Stimulated activated effector memory CD8-positive, alpha-beta T cell treated with anti-CD3 and anti-CD28 coated beads, Interleukin-12 subunit alpha, Interleukin-12 subunit beta, amount 100 ng/mL, for 72 hours (primary cell): ENCODE data around the gene DGKQ.

ENCODE experiments used
- ATAC-seq: fragments of 150-1000 bp; cut with Tn5 transposase; 2 replicates; pipeline ENCODE4 v1.10.0; 2021
- DNase-seq, 2 donors: peaks; one replicate each; pipeline ENCODE4 v3.0.0; 2021 to 2022; ENCODE audit warnings: low spot score in 2 of 2
- H3K27ac Mint-ChIP-seq: one replicate; pipeline ENCODE4 v1.8.0; 2022; ENCODE audit warnings: mild to moderate bottlenecking, mixed read lengths
- H3K36me3 Mint-ChIP-seq: one replicate; pipeline ENCODE4 v1.8.0; 2022; ENCODE audit warnings: mild to moderate bottlenecking, mixed read lengths
- H3K4me1 Mint-ChIP-seq: one replicate; pipeline ENCODE4 v1.8.0; 2022; ENCODE audit warnings: mixed read lengths
- H3K4me3 Mint-ChIP-seq: one replicate; pipeline ENCODE4 v1.8.0; 2022; ENCODE audit warnings: mild to moderate bottlenecking, mixed read lengths
- H3K9me3 Mint-ChIP-seq: one replicate; pipeline ENCODE4 v1.8.0; 2022; ENCODE audit warnings: mixed read lengths

The DGKQ gene, protein sequence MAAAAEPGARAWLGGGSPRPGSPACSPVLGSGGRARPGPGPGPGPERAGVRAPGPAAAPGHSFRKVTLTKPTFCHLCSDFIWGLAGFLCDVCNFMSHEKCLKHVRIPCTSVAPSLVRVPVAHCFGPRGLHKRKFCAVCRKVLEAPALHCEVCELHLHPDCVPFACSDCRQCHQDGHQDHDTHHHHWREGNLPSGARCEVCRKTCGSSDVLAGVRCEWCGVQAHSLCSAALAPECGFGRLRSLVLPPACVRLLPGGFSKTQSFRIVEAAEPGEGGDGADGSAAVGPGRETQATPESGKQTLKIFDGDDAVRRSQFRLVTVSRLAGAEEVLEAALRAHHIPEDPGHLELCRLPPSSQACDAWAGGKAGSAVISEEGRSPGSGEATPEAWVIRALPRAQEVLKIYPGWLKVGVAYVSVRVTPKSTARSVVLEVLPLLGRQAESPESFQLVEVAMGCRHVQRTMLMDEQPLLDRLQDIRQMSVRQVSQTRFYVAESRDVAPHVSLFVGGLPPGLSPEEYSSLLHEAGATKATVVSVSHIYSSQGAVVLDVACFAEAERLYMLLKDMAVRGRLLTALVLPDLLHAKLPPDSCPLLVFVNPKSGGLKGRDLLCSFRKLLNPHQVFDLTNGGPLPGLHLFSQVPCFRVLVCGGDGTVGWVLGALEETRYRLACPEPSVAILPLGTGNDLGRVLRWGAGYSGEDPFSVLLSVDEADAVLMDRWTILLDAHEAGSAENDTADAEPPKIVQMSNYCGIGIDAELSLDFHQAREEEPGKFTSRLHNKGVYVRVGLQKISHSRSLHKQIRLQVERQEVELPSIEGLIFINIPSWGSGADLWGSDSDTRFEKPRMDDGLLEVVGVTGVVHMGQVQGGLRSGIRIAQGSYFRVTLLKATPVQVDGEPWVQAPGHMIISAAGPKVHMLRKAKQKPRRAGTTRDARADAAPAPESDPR

DNA sequence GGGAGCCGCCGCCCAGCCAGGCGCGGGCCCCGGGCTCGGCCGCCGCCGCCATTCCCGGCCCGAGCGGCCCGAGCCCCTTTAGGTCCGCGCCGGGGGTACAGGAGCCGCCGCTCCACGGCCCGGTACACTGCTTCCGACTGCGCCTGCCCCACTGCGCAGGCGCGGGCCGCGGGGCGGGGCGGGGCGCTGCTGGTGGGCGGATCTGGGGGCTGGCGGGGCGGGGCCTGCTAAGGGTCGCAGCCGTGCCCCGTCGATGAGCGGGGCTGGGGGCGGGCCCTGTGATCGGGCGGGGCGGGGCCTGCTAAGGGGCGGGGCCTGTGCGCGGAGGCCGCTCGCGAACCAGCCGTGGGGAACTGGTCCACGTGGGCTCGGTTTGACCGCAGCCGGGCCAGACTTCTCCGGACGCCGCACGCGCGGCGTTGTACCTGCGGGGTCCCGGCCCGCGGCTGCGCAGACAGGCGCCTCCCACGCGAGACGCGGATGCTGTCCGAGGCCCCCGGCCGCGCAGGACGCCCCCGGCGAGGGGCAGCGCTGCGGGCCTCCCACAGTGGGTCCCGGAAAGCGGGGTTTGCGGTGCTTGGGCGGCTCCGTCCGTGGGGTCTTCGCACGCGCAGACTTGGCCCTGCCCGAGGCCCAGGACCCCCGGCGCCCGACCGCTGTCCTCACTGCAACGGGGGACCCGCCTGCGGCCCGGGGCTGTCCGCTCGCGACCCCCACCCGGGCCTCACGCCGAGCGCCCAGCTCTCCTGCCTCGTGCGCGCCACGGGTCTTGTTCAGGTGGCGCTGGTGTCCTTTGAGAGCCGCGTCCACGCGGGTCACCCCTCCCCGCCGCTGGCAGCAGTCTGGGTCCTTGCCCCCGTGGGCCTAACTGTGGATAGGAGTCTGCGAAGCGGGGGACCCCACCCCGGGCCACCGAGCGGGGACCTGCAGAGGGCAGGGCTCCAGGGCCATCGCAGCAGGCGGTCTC lies at the start of gene DGKQ:
TSS of gene DGKQ (minus strand) at position 139 of the 967 bp plus-strand sequence. CDS start at position 52, 87 bp downstream.
- ATAC-seq (peak; percentile 82), DNase-seq (peak; percentile 86 to 87)
- H3K4me3 Mint-ChIP-seq, result peak within 1 kb of the TSS; percentile 52
- H3K9me3 Mint-ChIP-seq, result no peaks in the 10 kb centered on the region
- no peaks in the 10 kb centered on the region for H3K36me3 Mint-ChIP-seq
- H3K4me1 Mint-ChIP-seq, result peaks cover 20% of the 10 kb centered on the region
- H3K27ac Mint-ChIP-seq, result no peak within 1 kb of the TSS

DNA sequence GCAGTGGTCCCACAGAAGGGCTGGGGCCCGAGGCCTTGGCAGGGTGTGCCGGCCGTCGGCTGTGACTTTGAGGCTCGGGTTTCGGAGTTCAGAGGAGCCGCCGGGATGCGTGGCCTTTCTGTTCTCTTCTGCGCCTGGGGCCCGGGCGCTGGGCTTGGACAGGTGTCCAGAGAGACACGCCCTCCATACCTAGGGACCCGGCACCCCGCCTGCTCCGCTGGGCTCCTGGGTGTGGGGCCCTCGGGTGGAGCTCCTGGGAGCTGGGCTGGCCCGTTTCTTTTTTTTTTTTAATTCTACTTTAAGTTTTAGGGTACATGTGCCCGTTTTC lies 49.3 kb upstream of the DGKQ start:
- Mint-ChIP-seq H3K27ac (no peak overlapping the region), H3K4me3 (no peak overlapping the region), H3K4me1 (peaks cover 9% of the 10 kb centered on the region), H3K36me3 (peaks cover 6% of the 10 kb centered on the region), H3K9me3 (no peaks in the 10 kb centered on the region)
- ATAC-seq (no peak), DNase-seq (no peak)

DNA sequence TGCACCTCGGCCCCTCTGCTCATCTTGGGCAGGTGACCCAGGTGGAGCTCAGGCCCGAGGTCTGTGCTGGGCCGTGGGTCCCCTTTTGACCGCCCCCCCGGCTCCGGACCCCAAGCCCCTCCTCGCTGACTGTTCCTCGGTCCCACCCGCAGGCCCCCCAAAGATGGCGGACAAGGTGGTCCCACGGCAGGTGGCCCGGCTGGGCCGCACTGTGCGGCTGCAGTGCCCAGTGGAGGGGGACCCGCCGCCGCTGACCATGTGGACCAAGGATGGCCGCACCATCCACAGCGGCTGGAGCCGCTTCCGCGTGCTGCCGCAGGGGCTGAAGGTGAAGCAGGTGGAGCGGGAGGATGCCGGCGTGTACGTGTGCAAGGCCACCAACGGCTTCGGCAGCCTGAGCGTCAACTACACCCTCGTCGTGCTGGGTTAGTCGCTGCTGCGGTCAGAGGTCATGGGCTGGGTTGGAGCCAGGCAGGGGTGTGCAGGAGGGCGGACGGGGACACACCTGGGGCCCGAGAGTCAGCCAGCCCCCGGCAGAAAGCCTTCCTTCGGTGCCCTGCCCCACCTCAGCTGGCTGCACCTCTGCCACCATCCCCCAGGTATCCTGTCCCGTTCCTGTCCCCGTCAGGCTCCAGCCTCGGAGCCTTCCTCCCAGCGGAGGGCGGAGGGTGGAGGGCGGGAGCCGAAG lies 48.8 kb upstream of the DGKQ start:
- H3K4me1 Mint-ChIP-seq, result peaks cover 13% of the 10 kb centered on the region
- peaks cover 6% of the 10 kb centered on the region for H3K36me3 Mint-ChIP-seq
- H3K4me3 Mint-ChIP-seq, result no peak overlapping the region
- DNase-seq (no peak), ATAC-seq (no peak)
- no peaks in the 10 kb centered on the region for H3K9me3 Mint-ChIP-seq
- H3K27ac Mint-ChIP-seq, result no peak overlapping the region

DNA sequence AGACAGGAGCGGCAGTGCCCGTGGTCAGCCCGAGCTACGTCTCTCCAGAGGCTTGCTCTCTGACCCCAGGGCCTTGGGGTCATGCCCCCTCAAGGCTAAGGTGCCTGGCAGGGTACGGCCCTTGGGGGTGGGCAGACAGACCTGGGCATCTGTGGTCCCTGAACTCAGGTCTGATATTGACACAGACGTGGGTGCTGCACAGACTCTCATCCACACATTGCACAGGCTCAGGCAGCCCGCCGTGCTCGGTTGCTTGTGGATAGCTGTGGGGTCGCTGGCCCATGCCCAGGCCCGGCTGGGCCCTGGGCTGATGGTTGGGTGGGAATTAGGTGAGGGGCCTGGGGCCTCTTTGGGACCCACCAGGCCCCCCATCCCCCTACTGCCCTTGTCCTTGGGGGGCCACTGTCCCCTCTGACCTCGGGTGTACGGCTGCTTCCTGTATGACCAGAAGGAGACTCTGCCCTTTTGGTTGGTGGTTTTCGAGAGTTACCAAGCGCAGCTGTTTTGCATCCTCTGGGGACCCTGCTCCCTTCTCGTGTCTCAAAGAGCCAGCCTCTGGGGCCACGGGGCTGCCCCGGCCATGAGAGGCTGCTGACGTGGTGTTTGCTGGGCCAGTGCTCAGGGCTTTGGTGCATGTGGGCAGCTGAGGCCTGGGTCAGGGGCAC lies 48.1 kb upstream of the DGKQ start:
- Mint-ChIP-seq H3K4me1 (peaks cover 13% of the 10 kb centered on the region), H3K4me3 (no peak overlapping the region), H3K36me3 (peaks cover 6% of the 10 kb centered on the region), H3K27ac (no peak overlapping the region), H3K9me3 (no peaks in the 10 kb centered on the region)
- no peak for DNase-seq
- no peak for ATAC-seq

DNA sequence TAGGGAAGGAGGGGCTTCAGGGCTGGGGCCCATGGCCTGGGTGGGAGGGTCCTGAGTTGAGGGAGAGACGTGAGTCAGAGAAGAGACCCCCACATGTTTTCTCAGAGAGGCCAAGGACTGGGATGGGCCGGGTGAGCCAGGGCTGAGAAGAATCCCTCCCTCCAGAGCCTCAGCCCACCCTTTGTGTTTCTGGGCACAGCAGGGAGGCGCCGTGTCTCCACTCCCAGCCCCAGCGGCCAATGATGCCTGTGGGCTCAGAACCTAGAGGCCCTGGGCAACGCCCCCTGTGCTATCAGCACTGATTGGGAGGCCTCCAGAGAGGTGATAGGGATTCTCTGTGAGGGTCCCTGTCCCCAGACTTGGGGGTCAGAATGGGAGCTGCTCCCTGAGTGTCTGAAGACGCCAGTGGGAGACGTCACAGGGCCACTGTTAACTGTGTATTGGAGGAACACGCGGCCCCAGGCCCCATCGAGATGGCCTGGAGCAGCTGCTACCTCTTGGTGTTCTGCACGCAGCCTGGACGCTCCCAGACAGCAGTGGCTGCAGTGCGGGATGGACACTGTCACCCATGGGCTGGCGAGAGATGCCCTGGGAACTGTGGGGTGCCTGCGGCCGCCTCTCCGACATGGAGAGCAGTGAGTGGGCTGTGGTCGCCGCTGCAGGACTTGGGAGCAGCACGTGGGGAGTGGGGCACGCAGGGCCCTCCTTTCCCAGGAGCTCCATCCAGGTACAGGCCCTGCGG lies 46.5 kb upstream of the DGKQ start:
- H3K4me3 Mint-ChIP-seq, result no peak overlapping the region

DNA sequence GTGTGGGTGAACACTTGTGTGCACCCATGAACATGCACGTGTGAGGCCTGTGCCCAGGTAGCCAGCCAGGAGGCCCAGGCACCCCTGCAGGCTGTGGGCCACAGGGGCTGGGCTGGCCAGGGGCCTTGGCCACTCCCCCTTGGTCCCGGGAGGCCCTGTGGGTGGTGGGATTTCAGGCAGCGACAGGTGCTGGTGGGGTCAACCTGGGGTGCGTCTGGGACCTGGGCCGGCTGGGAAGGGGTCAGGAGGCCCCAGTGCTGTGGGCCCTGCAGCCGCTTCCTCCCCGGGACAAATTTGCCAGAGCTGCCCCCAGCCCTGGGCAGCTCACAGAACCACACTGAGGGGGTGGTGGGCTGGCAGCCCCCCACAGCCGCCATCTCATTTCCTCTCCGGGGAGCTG lies 46.0 kb upstream of the DGKQ start:
- H3K36me3 Mint-ChIP-seq, result no peaks in the 10 kb centered on the region
- H3K4me1 Mint-ChIP-seq, result peaks cover 7% of the 10 kb centered on the region
- H3K9me3 Mint-ChIP-seq, result no peaks in the 10 kb centered on the region
- no peak for ATAC-seq
- H3K4me3 Mint-ChIP-seq, result no peak overlapping the region
- DNase-seq, result no peak
- no peak overlapping the region for H3K27ac Mint-ChIP-seq

More for the DNA sequence above, 46.5 kb upstream of the DGKQ start:
- H3K27ac Mint-ChIP-seq, result no peak overlapping the region
- H3K9me3 Mint-ChIP-seq, result no peaks in the 10 kb centered on the region
- no peak for ATAC-seq
- no peak for DNase-seq
- H3K4me1 Mint-ChIP-seq, result peaks cover 7% of the 10 kb centered on the region
- H3K36me3 Mint-ChIP-seq, result peaks cover under 1% of the 10 kb centered on the region

DNA sequence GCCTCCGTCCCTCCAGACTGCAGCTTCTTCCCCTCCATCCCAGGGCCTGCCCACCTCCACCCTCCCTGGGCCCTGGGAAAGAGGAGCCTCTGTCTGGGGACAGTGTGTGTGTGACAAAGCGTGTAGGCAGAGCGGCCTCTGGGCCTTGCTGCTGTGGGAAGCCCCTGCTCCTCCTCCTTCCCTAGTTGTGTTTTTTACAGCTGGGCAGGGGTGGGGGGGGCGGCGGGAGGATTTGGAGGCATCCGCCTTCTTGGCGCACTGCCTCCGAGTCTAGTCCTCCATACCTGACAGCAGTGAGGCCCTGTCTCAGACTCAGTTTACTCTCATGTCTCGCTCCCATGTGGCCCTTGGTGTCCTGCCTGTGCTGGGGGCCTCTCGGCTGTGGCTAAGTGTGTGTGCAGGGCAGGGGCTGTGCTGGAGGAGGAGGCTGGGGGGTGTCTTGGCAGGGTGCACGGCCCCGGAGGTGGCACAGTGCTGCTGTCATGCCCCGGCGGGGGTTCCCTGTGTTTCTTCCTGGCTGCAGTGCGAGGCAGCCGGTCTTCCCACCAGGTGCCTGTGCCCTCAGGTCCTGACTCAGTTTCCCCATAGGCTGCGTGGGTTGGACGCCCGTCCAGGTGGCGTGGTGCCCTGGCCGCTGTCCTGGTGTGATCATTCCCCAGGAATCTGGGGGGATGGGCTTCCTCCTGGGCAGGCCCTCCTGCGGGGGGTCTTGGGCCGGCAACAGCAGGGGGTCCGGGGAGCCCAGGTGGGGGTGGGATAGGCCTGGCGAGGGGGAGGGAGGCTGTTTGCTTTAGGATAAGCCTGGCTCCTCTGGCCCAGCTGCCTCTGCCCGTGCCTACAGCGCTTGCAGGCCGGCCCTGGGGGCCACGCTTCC lies 45.0 kb upstream of the DGKQ start:
- Mint-ChIP-seq H3K4me3 (no peak overlapping the region), H3K4me1 (peaks cover 7% of the 10 kb centered on the region), H3K9me3 (no peaks in the 10 kb centered on the region), H3K36me3 (no peaks in the 10 kb centered on the region), H3K27ac (no peak overlapping the region)
- DNase-seq (no peak), ATAC-seq (no peak)

DNA sequence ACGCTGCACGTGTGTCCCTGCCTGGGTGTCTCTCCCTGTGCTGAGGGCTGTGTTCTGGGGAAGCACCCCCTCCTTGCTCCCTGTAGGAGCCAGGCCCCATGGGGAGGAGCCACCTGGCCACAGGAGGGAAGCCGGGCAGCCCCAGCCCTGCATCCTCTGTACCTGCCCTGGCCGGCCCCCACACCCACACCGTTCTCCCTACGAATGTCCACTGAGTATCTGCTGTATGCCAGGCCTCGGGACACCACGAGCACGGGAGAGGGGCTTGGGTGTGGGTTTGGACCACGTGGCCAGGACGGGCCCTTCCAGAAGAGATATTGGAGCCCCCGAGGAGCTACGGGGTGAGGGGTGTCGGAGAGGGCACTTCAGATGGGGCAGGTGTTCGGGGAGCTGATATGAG lies 44.3 kb upstream of the DGKQ start:
- ATAC-seq, result no peak
- H3K27ac Mint-ChIP-seq, result no peak overlapping the region
- DNase-seq, result no peak
- H3K36me3 Mint-ChIP-seq, result no peaks in the 10 kb centered on the region
- no peak overlapping the region for H3K4me3 Mint-ChIP-seq
- H3K4me1 Mint-ChIP-seq, result peaks cover 7% of the 10 kb centered on the region
- H3K9me3 Mint-ChIP-seq, result no peaks in the 10 kb centered on the region

DNA sequence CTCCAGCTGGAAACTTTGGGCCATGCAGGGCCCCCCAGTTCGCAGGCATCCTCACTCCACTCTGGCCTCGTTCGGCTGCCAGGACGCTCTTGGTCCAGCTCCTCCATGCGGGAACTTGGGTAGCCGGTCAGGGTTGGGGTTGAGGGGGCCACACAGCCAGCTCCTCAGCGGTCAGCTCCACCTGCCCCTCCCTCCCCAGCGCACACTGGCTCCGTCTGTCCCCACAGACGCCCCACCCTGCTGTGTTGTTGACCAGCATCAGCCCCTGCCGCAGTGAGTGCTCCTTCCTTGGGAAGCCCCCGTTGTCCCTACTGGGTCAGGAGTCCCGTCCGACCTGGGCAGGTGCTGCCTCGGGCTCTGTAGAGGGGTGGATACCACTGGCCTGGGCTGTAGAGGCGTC lies 43.8 kb upstream of the DGKQ start:
- H3K4me3 Mint-ChIP-seq, result no peak overlapping the region
- no peak for DNase-seq
- ATAC-seq, result no peak
- H3K27ac Mint-ChIP-seq, result no peak overlapping the region
- no peaks in the 10 kb centered on the region for H3K9me3 Mint-ChIP-seq
- peaks cover 7% of the 10 kb centered on the region for H3K4me1 Mint-ChIP-seq
- no peaks in the 10 kb centered on the region for H3K36me3 Mint-ChIP-seq

DNA sequence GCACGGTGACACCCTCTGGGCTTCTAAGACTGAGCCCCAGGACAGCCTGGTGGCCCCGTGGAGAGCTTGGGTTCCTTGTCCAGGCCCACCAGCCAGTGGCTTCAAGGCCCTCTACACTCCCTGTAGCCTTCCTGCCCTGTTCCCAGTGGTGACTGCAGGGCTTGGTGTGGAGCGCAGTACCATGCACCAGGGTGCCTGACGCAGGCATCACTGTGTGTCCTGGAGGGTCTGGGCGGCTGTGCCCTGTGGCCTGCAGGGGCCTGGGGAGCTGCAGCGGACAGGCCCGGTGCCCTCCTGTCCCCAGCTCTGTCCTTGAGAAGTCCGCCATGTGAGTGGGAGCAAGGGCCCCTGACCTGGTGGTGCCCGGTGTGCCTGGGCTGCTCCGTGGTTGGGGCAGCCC lies 42.4 kb upstream of the DGKQ start:
- no peak overlapping the region for H3K27ac Mint-ChIP-seq

DNA sequence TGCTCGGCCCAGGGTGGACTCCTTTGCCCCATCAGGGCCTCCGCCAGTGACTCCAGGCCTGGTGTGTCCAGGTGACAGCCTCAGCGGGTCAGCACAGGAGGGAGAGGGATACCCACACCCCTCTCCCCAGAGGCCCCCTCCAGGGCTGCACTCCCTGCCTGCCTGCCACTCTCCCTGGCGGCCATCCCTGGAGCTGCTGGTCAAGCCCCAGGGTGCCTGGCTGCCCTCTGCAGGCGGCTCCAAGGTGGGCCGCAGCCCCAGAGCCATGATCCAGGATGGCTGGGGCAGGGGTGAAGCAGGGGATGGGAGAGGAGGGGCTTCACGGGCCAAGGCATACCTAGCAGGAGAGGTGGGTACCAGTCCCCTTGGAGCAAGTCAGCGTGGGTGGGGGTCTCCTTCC lies 41.8 kb upstream of the DGKQ start:
- H3K27ac Mint-ChIP-seq, result no peak overlapping the region
- ATAC-seq, result no peak
- H3K4me3 Mint-ChIP-seq, result no peak overlapping the region
- H3K36me3 Mint-ChIP-seq, result peaks cover 6% of the 10 kb centered on the region
- no peaks in the 10 kb centered on the region for H3K9me3 Mint-ChIP-seq
- no peak for DNase-seq
- peaks cover 13% of the 10 kb centered on the region for H3K4me1 Mint-ChIP-seq

More for the DNA sequence above, 42.4 kb upstream of the DGKQ start:
- Mint-ChIP-seq H3K36me3 (peaks cover under 1% of the 10 kb centered on the region), H3K9me3 (no peaks in the 10 kb centered on the region), H3K4me1 (peaks cover 7% of the 10 kb centered on the region), H3K4me3 (no peak overlapping the region)
- no peak for ATAC-seq
- no peak for DNase-seq

DNA sequence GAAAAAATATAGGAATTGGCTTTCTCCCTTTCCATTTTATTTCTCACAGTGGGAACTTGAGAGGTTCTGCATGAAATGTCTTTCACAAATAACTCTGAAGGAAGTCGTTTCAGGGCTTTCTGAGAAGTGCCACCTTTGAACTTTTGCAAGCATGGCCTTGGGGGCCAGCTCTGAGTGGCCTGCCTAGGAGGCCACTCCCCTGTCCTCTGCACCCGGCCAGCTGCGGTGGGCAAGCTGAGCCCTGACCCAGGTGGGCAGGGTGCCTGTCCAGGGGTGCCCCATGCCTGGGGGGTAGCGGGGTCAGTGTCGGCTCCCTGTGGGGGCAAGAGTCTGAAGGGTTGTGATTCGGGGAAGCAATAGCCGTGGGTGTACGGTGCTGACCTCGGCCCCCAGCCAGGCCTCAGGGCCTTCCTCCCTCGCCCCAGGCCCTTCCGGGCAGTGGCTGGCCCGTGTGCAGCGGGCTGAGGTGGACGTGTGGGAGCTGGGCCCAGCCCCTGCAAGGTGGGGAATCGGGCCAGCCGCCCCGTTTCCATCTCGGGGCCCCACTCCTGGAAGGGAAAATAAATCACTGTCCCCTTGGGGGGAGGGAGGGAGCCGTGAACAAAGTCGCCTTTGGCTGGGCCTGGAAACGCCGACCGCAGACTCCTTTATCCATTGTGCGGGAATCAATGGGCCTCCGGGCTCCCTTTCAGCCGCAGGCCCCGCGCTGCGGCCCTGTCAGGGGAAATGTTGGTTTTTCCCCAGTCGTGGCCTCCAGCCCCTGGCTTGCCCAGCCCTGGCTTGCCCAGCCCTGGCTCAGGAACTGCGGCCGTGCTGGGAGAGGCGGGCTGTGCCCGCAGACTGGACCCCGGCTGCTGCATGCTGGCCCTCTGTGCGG lies 41.2 kb upstream of the DGKQ start:
- no peak for ATAC-seq
- Mint-ChIP-seq H3K36me3 (peaks cover 7% of the 10 kb centered on the region), H3K27ac (no peak overlapping the region), H3K4me1 (peaks cover 13% of the 10 kb centered on the region), H3K4me3 (no peak overlapping the region), H3K9me3 (no peaks in the 10 kb centered on the region)
- no peak for DNase-seq
